Peyer's patch (tissue), 4 donors: ENCODE measurements around the gene IGFBP2.

Source experiments
- POLR2A ChIP-seq, 2 donors: fragments of 450-650 bp; IDR thresholded peaks; one replicate each; pipeline ENCODE4 v1.5.1; 2017; ENCODE audit warnings: antibody characterized with exemption in 2 of 2, mild to moderate bottlenecking in 2 of 2, moderate library complexity in 2 of 2
- TF ChIP-seq, protein P1 (sequence below), 6 experiments: fragments of 450-650 bp in 4 of 6; fragments of 200-600 bp in 2 of 6; sonication (generic) in 1 of 6; IDR thresholded peaks; one replicate each; pipeline ENCODE4 v1.5.1; 2017 to 2019; ENCODE audit warnings: antibody characterized with exemption in 6 of 6, mild to moderate bottlenecking in 3 of 6, moderate library complexity in 1 of 6

DNA sequence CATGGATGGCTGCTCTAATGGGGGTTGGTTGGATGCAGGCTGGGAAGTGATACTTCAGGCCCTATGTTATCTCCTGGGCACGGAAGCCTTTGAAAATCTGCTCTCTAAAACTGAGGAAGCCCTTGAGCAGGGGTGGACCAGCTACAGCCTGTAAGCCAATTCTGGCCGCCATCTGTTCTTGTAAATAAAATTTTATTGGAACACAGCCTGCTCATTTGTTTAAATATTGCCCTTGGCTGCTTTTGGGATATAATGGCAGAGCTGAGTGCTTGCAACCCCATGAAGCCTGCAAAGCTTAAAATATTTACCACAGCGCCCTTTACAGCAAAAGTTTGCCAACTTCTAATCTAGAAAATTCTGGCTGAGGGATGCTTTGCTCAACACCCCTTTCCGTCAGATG is 11.9 kb upstream of the IGFBP2 start:
- TF ChIP-seq, protein P1, sequence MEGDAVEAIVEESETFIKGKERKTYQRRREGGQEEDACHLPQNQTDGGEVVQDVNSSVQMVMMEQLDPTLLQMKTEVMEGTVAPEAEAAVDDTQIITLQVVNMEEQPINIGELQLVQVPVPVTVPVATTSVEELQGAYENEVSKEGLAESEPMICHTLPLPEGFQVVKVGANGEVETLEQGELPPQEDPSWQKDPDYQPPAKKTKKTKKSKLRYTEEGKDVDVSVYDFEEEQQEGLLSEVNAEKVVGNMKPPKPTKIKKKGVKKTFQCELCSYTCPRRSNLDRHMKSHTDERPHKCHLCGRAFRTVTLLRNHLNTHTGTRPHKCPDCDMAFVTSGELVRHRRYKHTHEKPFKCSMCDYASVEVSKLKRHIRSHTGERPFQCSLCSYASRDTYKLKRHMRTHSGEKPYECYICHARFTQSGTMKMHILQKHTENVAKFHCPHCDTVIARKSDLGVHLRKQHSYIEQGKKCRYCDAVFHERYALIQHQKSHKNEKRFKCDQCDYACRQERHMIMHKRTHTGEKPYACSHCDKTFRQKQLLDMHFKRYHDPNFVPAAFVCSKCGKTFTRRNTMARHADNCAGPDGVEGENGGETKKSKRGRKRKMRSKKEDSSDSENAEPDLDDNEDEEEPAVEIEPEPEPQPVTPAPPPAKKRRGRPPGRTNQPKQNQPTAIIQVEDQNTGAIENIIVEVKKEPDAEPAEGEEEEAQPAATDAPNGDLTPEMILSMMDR (IDR thresholded peaks at IDR 0.05) = no peak
- no peak for TF ChIP-seq POLR2A (IDR thresholded peaks at IDR 0.05)
